Measurements from ENCODE around the gene MED15. TPM values are rescaled to one million over a fixed set of nuclear protein-coding genes. Genes with fewer than 3 reads are reported as not detected.

The MED15 gene
- total and polyA plus RNA-seq, 10 of the 15 experiments (the other 5 are each of a cell fraction or from before 2014, with no cell fraction given) = 1.4 to 75.2 (median 26.9) TPM

- no peak for TF ChIP-seq CEBPZ (IDR thresholded peaks at IDR 0.05; ENCODE audit: low read depth, low read length)
- no peak for TF ChIP-seq PRDM15 (CRISPR knock-in tag; IDR thresholded peaks at IDR 0.05)
- TF ChIP-seq SKIL (IDR thresholded peaks at IDR 0.05; ENCODE audit: low read depth, poor library complexity, severe bottlenecking) = no peak
- no peak for TF ChIP-seq NFYB (IDR thresholded peaks at IDR 0.05; ENCODE audit: insufficient read depth, low read depth, low read length)
- no peak for TF ChIP-seq YY1 (IDR thresholded peaks at IDR 0.05; ENCODE audit: low read depth, low read length)
Measured at GRCh38 chr22:20530368-20531153, 23.2 kb downstream of the MED15 start (continued).

Measured in GM12878 (cell line).